ENCODE results near the gene FAM98B.

- TF ChIP-seq CTCF (optimal IDR thresholded peaks at IDR 0.05 in 1 of 3, IDR thresholded peaks at IDR 0.05 in 1 of 3, conservative IDR thresholded peaks at IDR 0.05 in 1 of 3; ENCODE audit: extremely low read depth in 1 of 3, insufficient read depth in 2 of 3, low read length in 3 of 3) (no peak), EZH2 (IDR thresholded peaks at IDR 0.05; ENCODE audit: low read length) (no peak)
Observed at GRCh38 chr15:38479756-38480155, 25.8 kb downstream of the FAM98B start.
